HCT116 (cell line): ENCODE data around the gene FGF16. TPM values are rescaled to one million over a fixed set of nuclear protein-coding genes. Genes with fewer than 3 reads are reported as not detected.

Experiments used
- ATAC-seq: fragments of 200-7000 bp; cut with Tn5 transposase; 2 replicates; pipeline ENCODE4 v1.9.1; 2020; ENCODE audit warnings: mild to moderate bottlenecking, moderate library complexity
- BruUV-seq: library from RNA; stranded (reverse); fragments of 400-500 nt; replicated peaks from 2 replicates; lab custom pipeline; 2021; lab: Mats Ljungman, UMichigan
- CTCF ChIA-PET: fragments of 300-600 bp; sonication (Branson Sonifier 250); formaldehyde crosslinking; loops from one replicate; lab custom pipeline; 2021; ENCODE audit warnings: antibody characterized with exemption; lab: Charles Lee
- POLR2A ChIA-PET: fragments of 300-600, 350-600 bp; sonication (Branson Sonifier 250); formaldehyde crosslinking; loops from one replicate; lab custom pipeline; 2021; ENCODE audit warnings: antibody characterized with exemption; lab: Charles Lee
- RAD21 ChIA-PET, 2 experiments: fragments of 300-600 bp; sonication (Branson Sonifier 250); formaldehyde crosslinking; loops; one replicate each; lab custom pipeline; 2023; ENCODE audit warnings: low total read pairs in 2 of 2; ENCODE audit not compliant: uncharacterized antibody in 2 of 2, unreplicated experiment in 2 of 2, low non-redundant PET in 1 of 2; lab: Charles Lee
- DNase-seq: peaks from one replicate; pipeline ENCODE4 v3.0.0-alpha.2; 2010; ENCODE audit warnings: low read depth, low spot score
- H2AFZ ChIP-seq: fragments of 200-600 bp; shearing (Covaris generic), sonication (generic); 2 replicates; pipeline ENCODE4 v1.6.1; 2017; ENCODE audit warnings: low read depth, mixed run types, mixed read lengths, antibody characterized with exemption, low read length; ENCODE audit not compliant: poor library complexity, severe bottlenecking
- H3K27ac ChIP-seq: 2 replicates; pipeline ENCODE4 v1.5.1; 2012; ENCODE audit warnings: low read depth, low read length
- H3K27me3 ChIP-seq: fragments of 200-600 bp; sonication (generic); 2 replicates; pipeline ENCODE4 v1.6.1; 2016; ENCODE audit warnings: mixed run types, low read length, mixed read lengths; ENCODE audit not compliant: insufficient read depth
- H3K36me3 ChIP-seq, 2 experiments: fragments of 200-500 bp in 1 of 2; fragments of 200-600 bp in 1 of 2; sonication (Bioruptor generic) in 1 of 2; sonication (generic) in 1 of 2; 2 replicates each; pipeline versions ENCODE4 v1.5.1 to v1.6.1; 2014 to 2016; ENCODE audit warnings: low read length in 2 of 2, inconsistent platforms in 1 of 2, mixed read lengths in 1 of 2, mixed run types in 1 of 2; ENCODE audit not compliant: insufficient read depth in 2 of 2, control insufficient read depth in 1 of 2
- H3K4me1 ChIP-seq, 2 experiments: fragments of 200-600 bp in 1 of 2; sonication (generic) in 1 of 2; 2 replicates each; pipeline versions ENCODE4 v1.5.1 to v1.6.1; 2012 to 2017; ENCODE audit warnings: low read length in 2 of 2, inconsistent platforms in 1 of 2, mild to moderate bottlenecking in 1 of 2, mixed read lengths in 1 of 2, mixed run types in 1 of 2, moderate library complexity in 1 of 2; ENCODE audit not compliant: insufficient read depth in 2 of 2, control insufficient read depth in 1 of 2
- H3K4me2 ChIP-seq: fragments of 200-600 bp; sonication (generic); 2 replicates; pipeline ENCODE4 v1.6.1; 2017; ENCODE audit warnings: mixed run types, low read length, mixed read lengths
- H3K4me3 ChIP-seq, 2 experiments: fragments of 200-600 bp in 1 of 2; sonication (generic) in 1 of 2; replicated peaks in 1 of 2; 2 replicates each; pipeline ENCODE4 v1.5.1; 2011 to 2016; ENCODE audit warnings: low read length in 2 of 2, control low read depth in 1 of 2, low read depth in 1 of 2, mild to moderate bottlenecking in 1 of 2, mixed read lengths in 1 of 2, mixed run types in 1 of 2
- H3K79me2 ChIP-seq: fragments of 200-600 bp; sonication (generic); 2 replicates; pipeline ENCODE4 v1.6.1; 2017; ENCODE audit warnings: mild to moderate bottlenecking, mixed run types, low read length, moderate library complexity, mixed read lengths; ENCODE audit not compliant: insufficient read depth
- H3K9ac ChIP-seq: fragments of 200-600 bp; sonication (generic); 2 replicates; pipeline ENCODE4 v1.6.1; 2016; ENCODE audit warnings: low read length, mixed read lengths
- H3K9me2 ChIP-seq: fragments of 200-600 bp; sonication (generic), shearing (Covaris generic); 2 replicates; pipeline ENCODE4 v1.6.1; 2017; ENCODE audit warnings: mixed run types, mild to moderate bottlenecking, moderate library complexity; ENCODE audit not compliant: insufficient read depth
- H3K9me3 ChIP-seq, 2 experiments: fragments of 200-500 bp in 1 of 2; fragments of 200-600 bp in 1 of 2; sonication (Bioruptor generic) in 1 of 2; sonication (generic) in 1 of 2; 2 replicates each; pipeline ENCODE4 v1.6.1; 2014 to 2017; ENCODE audit warnings: low read length in 2 of 2, mixed read lengths in 2 of 2, inconsistent platforms in 1 of 2, low read depth in 1 of 2, mild to moderate bottlenecking in 1 of 2, mixed run types in 1 of 2, moderate library complexity in 1 of 2; ENCODE audit not compliant: control insufficient read depth in 1 of 2, insufficient read depth in 1 of 2
- H4K20me1 ChIP-seq: fragments of 200-600 bp; sonication (generic), shearing (Covaris generic); 2 replicates; pipeline ENCODE4 v1.6.1; 2017; ENCODE audit warnings: mixed run types, mild to moderate bottlenecking, moderate library complexity; ENCODE audit not compliant: insufficient read depth
- CEBPB ChIP-seq: IDR thresholded peaks from 2 replicates; pipeline ENCODE4 v1.6.1; 2012; ENCODE audit warnings: low read depth
- CTCF ChIP-seq, 3 experiments: fragments of 200-600 bp in 1 of 3; sonication (generic) in 1 of 3; IDR thresholded peaks in 2 of 3; conservative IDR thresholded peaks in 1 of 3; 2 replicates each; pipeline ENCODE4 v1.5.1; 2012 to 2017; ENCODE audit warnings: low read depth in 2 of 3, low read length in 2 of 3, antibody characterized with exemption in 1 of 3, borderline replicate concordance in 1 of 3, control low read depth in 1 of 3, mild to moderate bottlenecking in 1 of 3, mixed read lengths in 1 of 3, mixed run types in 1 of 3, moderate library complexity in 1 of 3; ENCODE audit not compliant: insufficient read depth in 1 of 3
- EGR1 ChIP-seq: IDR thresholded peaks from 2 replicates; pipeline ENCODE4 v1.6.1; 2012; ENCODE audit warnings: low read depth
- FOSL1 ChIP-seq: IDR thresholded peaks from 2 replicates; pipeline ENCODE4 v1.6.1; 2012; ENCODE audit warnings: low read depth
- MAX ChIP-seq: IDR thresholded peaks from 2 replicates; pipeline ENCODE4 v1.6.1; 2012
- POLR2AphosphoS5 ChIP-seq: IDR thresholded peaks from 2 replicates; pipeline ENCODE4 v1.6.1; 2011; ENCODE audit warnings: mild to moderate bottlenecking, low read depth, low read length, moderate library complexity
- RAD21 ChIP-seq: IDR thresholded peaks from 2 replicates; pipeline ENCODE4 v1.6.1; 2012; ENCODE audit warnings: low read depth, mild to moderate bottlenecking
- SRF ChIP-seq: IDR thresholded peaks from 2 replicates; pipeline ENCODE4 v1.6.1; 2012; ENCODE audit warnings: low read depth
- TCF7L2 ChIP-seq: IDR thresholded peaks from 2 replicates; pipeline ENCODE4 v1.7.0; 2011; ENCODE audit warnings: borderline replicate concordance, inconsistent platforms; ENCODE audit not compliant: insufficient read depth, insufficient read length; ENCODE audit errors: extremely low read depth
- YY1 ChIP-seq: IDR thresholded peaks from 2 replicates; pipeline ENCODE4 v1.6.1; 2011; ENCODE audit warnings: low read length, low read depth, moderate library complexity, mild to moderate bottlenecking; ENCODE audit not compliant: insufficient replicate concordance; ENCODE audit errors: extremely low read depth
- ZBTB33 ChIP-seq: IDR thresholded peaks from 2 replicates; pipeline ENCODE4 v1.6.1; 2011; ENCODE audit warnings: mild to moderate bottlenecking, low read length, moderate library complexity; ENCODE audit not compliant: insufficient replicate concordance; ENCODE audit errors: extremely low read depth
- ZNF274 ChIP-seq: fragments of 200-500 bp; sonication (Bioruptor generic); IDR thresholded peaks from 2 replicates; pipeline ENCODE4 v1.6.1; 2014; ENCODE audit warnings: mild to moderate bottlenecking, low read depth, low read length, inconsistent platforms
- intact Hi-C: fragments of 100-400 bp; cut with micrococcal nuclease; formaldehyde crosslinking; loops from 2 replicates; pipeline ENCODE4 v1.10.0; 2022
- total RNA-seq: library from RNA; stranded (reverse); gene quantifications from one replicate; pipeline ENCODE4 v1.2.1, GENCODE V29; 2021; ENCODE audit not compliant: unreplicated experiment

Gene FGF16
- total RNA-seq, 1 experiment from 2014 or later = not detected

- DNase-seq = no peak
- no peaks in the 10 kb centered on the region for H3K27me3 ChIP-seq
- no peak for ATAC-seq
- H3K79me2 ChIP-seq = no peaks in the 10 kb centered on the region
- H3K4me1 ChIP-seq = no peaks in the 10 kb centered on the region
- POLR2A ChIA-PET = no interaction called here
- H3K4me3 ChIP-seq = no peak overlapping the region
- intact Hi-C loops = no loop called here
- H3K9ac ChIP-seq = no peak overlapping the region
- no TSS peak for BruUV-seq
- H3K36me3 ChIP-seq = no peaks in the 10 kb centered on the region
- H3K4me2 ChIP-seq = no peak overlapping the region
- no peaks in the 10 kb centered on the region for H3K9me3 ChIP-seq
- H3K27ac ChIP-seq = no peak overlapping the region
- RAD21 ChIA-PET = no interaction called here
- no peak overlapping the region for H2AFZ ChIP-seq
- CTCF ChIA-PET = no interaction called here
- no peaks in the 10 kb centered on the region for H3K9me2 ChIP-seq
- no peaks in the 10 kb centered on the region for H4K20me1 ChIP-seq
- no peak for TF ChIP-seq EGR1
- TF ChIP-seq TCF7L2 = no peak
- TF ChIP-seq POLR2AphosphoS5 = no peak
- TF ChIP-seq RAD21 = no peak
- TF ChIP-seq SRF = no peak
- no peak for TF ChIP-seq YY1
- no peak for TF ChIP-seq FOSL1
- no peak for TF ChIP-seq MAX
- TF ChIP-seq CTCF (IDR thresholded peaks at IDR 0.05 in 2 of 3, conservative IDR thresholded peaks at IDR 0.05 in 1 of 3; ENCODE audit: borderline replicate concordance in 1 of 3, insufficient read depth in 1 of 3, low read depth in 2 of 3, low read length in 2 of 3) = no peak
- TF ChIP-seq ZBTB33 = no peak
- no peak for TF ChIP-seq ZNF274
- no peak for TF ChIP-seq CEBPB
Observed at GRCh38 chrX:77450996-77451395, 3.8 kb downstream of the FGF16 start.
